ENCODE results near the gene DLG1.

DNA sequence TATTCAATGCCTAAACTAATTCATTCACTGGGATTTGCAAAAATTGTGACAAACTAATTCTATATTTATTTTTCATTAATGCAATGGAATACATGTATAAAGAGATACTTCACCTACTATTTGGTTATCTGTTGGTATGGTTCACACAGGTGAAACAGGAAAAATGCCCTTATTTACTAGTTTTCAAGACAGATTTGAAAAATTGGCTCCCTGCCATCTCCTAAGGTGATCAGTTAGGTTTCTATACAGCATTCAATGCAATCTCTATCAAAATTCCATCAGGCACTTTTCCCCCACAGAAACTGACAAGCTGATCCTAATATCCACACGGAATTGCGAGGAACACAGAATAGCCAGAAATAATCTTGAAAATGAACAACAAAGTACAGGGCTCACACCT, 101.1 kb downstream of the DLG1 start:
- TF ChIP-seq EZH2 (IDR thresholded peaks at IDR 0.05; ENCODE audit: borderline replicate concordance, insufficient read depth, low read length, poor library complexity, severe bottlenecking) (no peak), REST (IDR thresholded peaks at IDR 0.05; ENCODE audit: borderline replicate concordance) (no peak), CTCF (IDR thresholded peaks at IDR 0.05; ENCODE audit: poor library complexity, severe bottlenecking) (no peak)

Data from neural cell (in vitro differentiated cells).